Mammary epithelial cell (primary cell): ENCODE results near the gene TCAIM.

ENCODE experiments used
- EZH2 ChIP-seq: IDR thresholded peaks from 2 replicates; pipeline ENCODE4 v1.6.1; 2012; ENCODE audit warnings: low read length, inconsistent platforms, borderline replicate concordance
- TF ChIP-seq, protein P1 (sequence below), 2 donors: IDR thresholded peaks in 1 of 2; conservative IDR thresholded peaks in 1 of 2; 2 replicates each; pipeline ENCODE4 v1.5.1; 2011 to 2012; ENCODE audit warnings: inconsistent platforms in 2 of 2, low read length in 2 of 2, mild to moderate bottlenecking in 2 of 2, control low read depth in 1 of 2, low read depth in 1 of 2; ENCODE audit not compliant: insufficient read depth in 1 of 2; ENCODE audit errors: extremely low read depth in 1 of 2

DNA sequence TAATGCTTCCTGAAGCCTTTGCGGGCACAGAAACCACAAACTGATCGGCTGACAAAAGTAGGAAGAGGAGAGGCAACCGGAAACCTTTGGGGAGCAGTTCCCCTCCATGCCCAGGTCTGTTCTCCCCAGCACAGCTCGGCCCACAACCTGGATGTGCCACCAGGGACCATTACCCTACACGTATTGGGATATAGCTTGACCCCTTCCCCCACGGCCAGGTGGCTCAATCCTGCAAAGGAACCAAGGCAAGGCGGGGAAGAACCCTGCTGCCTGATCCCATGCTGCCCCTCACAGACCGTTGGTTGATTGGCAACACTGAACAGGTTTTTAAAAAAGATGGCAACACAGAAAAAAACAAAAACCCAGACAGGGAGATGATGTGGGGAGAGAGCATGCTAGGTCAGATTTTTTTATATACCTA is 19.7 kb upstream of the TCAIM start:
- TF ChIP-seq, protein P1, sequence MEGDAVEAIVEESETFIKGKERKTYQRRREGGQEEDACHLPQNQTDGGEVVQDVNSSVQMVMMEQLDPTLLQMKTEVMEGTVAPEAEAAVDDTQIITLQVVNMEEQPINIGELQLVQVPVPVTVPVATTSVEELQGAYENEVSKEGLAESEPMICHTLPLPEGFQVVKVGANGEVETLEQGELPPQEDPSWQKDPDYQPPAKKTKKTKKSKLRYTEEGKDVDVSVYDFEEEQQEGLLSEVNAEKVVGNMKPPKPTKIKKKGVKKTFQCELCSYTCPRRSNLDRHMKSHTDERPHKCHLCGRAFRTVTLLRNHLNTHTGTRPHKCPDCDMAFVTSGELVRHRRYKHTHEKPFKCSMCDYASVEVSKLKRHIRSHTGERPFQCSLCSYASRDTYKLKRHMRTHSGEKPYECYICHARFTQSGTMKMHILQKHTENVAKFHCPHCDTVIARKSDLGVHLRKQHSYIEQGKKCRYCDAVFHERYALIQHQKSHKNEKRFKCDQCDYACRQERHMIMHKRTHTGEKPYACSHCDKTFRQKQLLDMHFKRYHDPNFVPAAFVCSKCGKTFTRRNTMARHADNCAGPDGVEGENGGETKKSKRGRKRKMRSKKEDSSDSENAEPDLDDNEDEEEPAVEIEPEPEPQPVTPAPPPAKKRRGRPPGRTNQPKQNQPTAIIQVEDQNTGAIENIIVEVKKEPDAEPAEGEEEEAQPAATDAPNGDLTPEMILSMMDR (conservative IDR thresholded peaks at IDR 0.05 in 1 of 2, IDR thresholded peaks at IDR 0.05 in 1 of 2; ENCODE audit: extremely low read depth in 1 of 2, insufficient read depth in 1 of 2, low read depth in 1 of 2, low read length in 2 of 2), result no peak
- no peak for TF ChIP-seq EZH2
